Measurements from ENCODE around the gene SDHC.
"Not testable (repeated sequence)": the region's sequence is repeated elsewhere in the genome, so short reads cannot be mapped to it uniquely, and the experiment has no call there.

The SDHC gene

GRCh38 chr1:161311595-161312181 lies 2.5 kb upstream of the SDHC start:
- DNase-seq: no peak

- no peak for DNase-seq
These were observed 504 bp upstream of the SDHC start for GRCh38 chr1:161313554-161314200.

GRCh38 chr1:161315841-161316674 lies 1.9 kb downstream of the SDHC start:
- DNase-seq: not testable (repeated sequence)

GRCh38 chr1:161324020-161324419 lies 9.8 kb downstream of the SDHC start:
- no peak for DNase-seq

GRCh38 chr1:161330346-161330745 lies 16.2 kb downstream of the SDHC start:
- DNase-seq: no peak

GRCh38 chr1:161333166-161333565 lies 19.0 kb downstream of the SDHC start:
- DNase-seq: no peak

GRCh38 chr1:161335796-161336195 lies 21.6 kb downstream of the SDHC start:
- no peak for DNase-seq

- DNase-seq: no peak
These were observed 28.0 kb downstream of the SDHC start for GRCh38 chr1:161342177-161342576.

GRCh38 chr1:161342821-161343220 lies 28.6 kb downstream of the SDHC start:
- DNase-seq: peak; percentile 22

GRCh38 chr1:161350671-161351070 lies 36.5 kb downstream of the SDHC start:
- DNase-seq: no peak

GRCh38 chr1:161351482-161351881 lies 37.3 kb downstream of the SDHC start:
- DNase-seq: no peak

- DNase-seq: no peak
These were observed 42.9 kb downstream of the SDHC start for GRCh38 chr1:161357073-161357472.

GRCh38 chr1:161359291-161359690 lies 45.1 kb downstream of the SDHC start:
- DNase-seq: no peak

- no peak for DNase-seq
These were observed 50.2 kb downstream of the SDHC start for GRCh38 chr1:161364332-161364731.

GRCh38 chr1:161365207-161365606 lies 51.0 kb downstream of the SDHC start:
- DNase-seq: no peak

- DNase-seq: no peak
These were observed 53.7 kb downstream of the SDHC start, which contains the start of gene CFAP126 for GRCh38 chr1:161367684-161368400. CFAP126 (minus strand) TSS chr1:161367876; CDS start chr1:161367868, 8 bp downstream.

GRCh38 chr1:161373442-161373841 lies 59.3 kb downstream of the SDHC start:
- DNase-seq: no peak

GRCh38 chr1:161374373-161374772 lies 60.2 kb downstream of the SDHC start:
- no peak for DNase-seq

GRCh38 chr1:161378014-161378413 lies 63.8 kb downstream of the SDHC start:
- no peak for DNase-seq

- no peak for DNase-seq
These were observed 64.9 kb downstream of the SDHC start for GRCh38 chr1:161379071-161379470.

- DNase-seq: no peak
These were observed 67.5 kb downstream of the SDHC start for GRCh38 chr1:161381707-161382106.

GRCh38 chr1:161382214-161383019 lies 68.2 kb downstream of the SDHC start:
- peak; percentile 58 for DNase-seq

Data from NCI-H446 treated with DMSO at 0.1 percent for 48 hours (cell line).